Suprapubic skin (tissue), 4 donors: ENCODE results near the gene TARDBP.

Experiments
- POLR2A ChIP-seq, 2 donors: fragments of 450-650 bp; IDR thresholded peaks; one replicate each; pipeline ENCODE4 v1.6.1; 2017; ENCODE audit warnings: antibody characterized with exemption in 2 of 2, mild to moderate bottlenecking in 2 of 2, moderate library complexity in 2 of 2
- POLR2AphosphoS5 ChIP-seq, 3 donors: sonication (generic); formaldehyde crosslinking; IDR thresholded peaks; one replicate each; pipeline ENCODE4 v1.6.1; 2017; ENCODE audit warnings: antibody characterized with exemption in 3 of 3
- TF ChIP-seq, protein P1 (sequence below), 2 donors: fragments of 200-600 bp in 1 of 2; fragments of 450-650 bp in 1 of 2; sonication (generic) in 1 of 2; IDR thresholded peaks; one replicate each; pipeline ENCODE4 v1.5.1; 2016 to 2019; ENCODE audit warnings: antibody characterized with exemption in 2 of 2, mild to moderate bottlenecking in 1 of 2, moderate library complexity in 1 of 2

GRCh38 chr1:11055676-11056075 lies 43.2 kb downstream of the TARDBP start:
- TF ChIP-seq, protein P1, sequence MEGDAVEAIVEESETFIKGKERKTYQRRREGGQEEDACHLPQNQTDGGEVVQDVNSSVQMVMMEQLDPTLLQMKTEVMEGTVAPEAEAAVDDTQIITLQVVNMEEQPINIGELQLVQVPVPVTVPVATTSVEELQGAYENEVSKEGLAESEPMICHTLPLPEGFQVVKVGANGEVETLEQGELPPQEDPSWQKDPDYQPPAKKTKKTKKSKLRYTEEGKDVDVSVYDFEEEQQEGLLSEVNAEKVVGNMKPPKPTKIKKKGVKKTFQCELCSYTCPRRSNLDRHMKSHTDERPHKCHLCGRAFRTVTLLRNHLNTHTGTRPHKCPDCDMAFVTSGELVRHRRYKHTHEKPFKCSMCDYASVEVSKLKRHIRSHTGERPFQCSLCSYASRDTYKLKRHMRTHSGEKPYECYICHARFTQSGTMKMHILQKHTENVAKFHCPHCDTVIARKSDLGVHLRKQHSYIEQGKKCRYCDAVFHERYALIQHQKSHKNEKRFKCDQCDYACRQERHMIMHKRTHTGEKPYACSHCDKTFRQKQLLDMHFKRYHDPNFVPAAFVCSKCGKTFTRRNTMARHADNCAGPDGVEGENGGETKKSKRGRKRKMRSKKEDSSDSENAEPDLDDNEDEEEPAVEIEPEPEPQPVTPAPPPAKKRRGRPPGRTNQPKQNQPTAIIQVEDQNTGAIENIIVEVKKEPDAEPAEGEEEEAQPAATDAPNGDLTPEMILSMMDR (IDR thresholded peaks at IDR 0.05): no peak
- no peak for TF ChIP-seq POLR2AphosphoS5 (IDR thresholded peaks at IDR 0.05)
- TF ChIP-seq POLR2A (IDR thresholded peaks at IDR 0.05): no peak
